Measurements from ENCODE around the gene SACM1L.
"Not testable (repeated sequence)": the region's sequence is repeated elsewhere in the genome, so short reads cannot be mapped to it uniquely, and the experiment has no call there.

Gene SACM1L

GRCh38 chr3:45666757-45667431 is 22.3 kb upstream of the SACM1L start:
- no peak for DNase-seq (ENCODE audit: low read depth, low spot score)

- DNase-seq (ENCODE audit: low read depth, low spot score), result no peak
Measured at GRCh38 chr3:45667569-45667934, 21.6 kb upstream of the SACM1L start.

- DNase-seq (ENCODE audit: low read depth, low spot score), result no peak
Measured at GRCh38 chr3:45670436-45670835, 18.8 kb upstream of the SACM1L start.

GRCh38 chr3:45670991-45671390 is 18.2 kb upstream of the SACM1L start:
- DNase-seq (ENCODE audit: low read depth, low spot score), result no peak

- no peak for DNase-seq (ENCODE audit: low read depth, low spot score)
Measured at GRCh38 chr3:45673273-45673672, 15.9 kb upstream of the SACM1L start.

- DNase-seq (ENCODE audit: low read depth, low spot score), result no peak
Measured at GRCh38 chr3:45676325-45677032, 12.7 kb upstream of the SACM1L start.

GRCh38 chr3:45677033-45677446 is 12.2 kb upstream of the SACM1L start:
- DNase-seq (ENCODE audit: low read depth, low spot score), result no peak

- no peak for DNase-seq (ENCODE audit: low read depth, low spot score)
Measured at GRCh38 chr3:45677841-45678240, 11.4 kb upstream of the SACM1L start.

- no peak for DNase-seq (ENCODE audit: low read depth, low spot score)
Measured at GRCh38 chr3:45679805-45680204, 9.4 kb upstream of the SACM1L start.

GRCh38 chr3:45681221-45681620 is 8.0 kb upstream of the SACM1L start:
- DNase-seq (ENCODE audit: low read depth, low spot score), result no peak

- no peak for DNase-seq (ENCODE audit: low read depth, low spot score)
Measured at GRCh38 chr3:45681846-45682245, 7.3 kb upstream of the SACM1L start.

GRCh38 chr3:45682311-45682710 is 6.9 kb upstream of the SACM1L start:
- DNase-seq (ENCODE audit: low read depth, low spot score), result no peak

- DNase-seq (ENCODE audit: low read depth, low spot score), result no peak
Measured at GRCh38 chr3:45682786-45683185, 6.4 kb upstream of the SACM1L start.

- no peak for DNase-seq (ENCODE audit: low read depth, low spot score)
Measured at GRCh38 chr3:45683417-45684326, 5.5 kb upstream of the SACM1L start.

GRCh38 chr3:45684327-45684892 is 4.8 kb upstream of the SACM1L start:
- DNase-seq (ENCODE audit: low read depth, low spot score), result no peak

GRCh38 chr3:45685722-45686121 is 3.5 kb upstream of the SACM1L start:
- DNase-seq (ENCODE audit: low read depth, low spot score), result not testable (repeated sequence)

- no peak for DNase-seq (ENCODE audit: low read depth, low spot score)
Measured at GRCh38 chr3:45686850-45687249, 2.3 kb upstream of the SACM1L start.

GRCh38 chr3:45687828-45688193 is 1.4 kb upstream of the SACM1L start:
- no peak for DNase-seq (ENCODE audit: low read depth, low spot score)

GRCh38 chr3:45688194-45688881 is 858 bp upstream of the SACM1L start:
- no peak for DNase-seq (ENCODE audit: low read depth, low spot score)

GRCh38 chr3:45689787-45690145 is 570 bp downstream of the SACM1L start:
- no peak for DNase-seq (ENCODE audit: low read depth, low spot score)

- DNase-seq (ENCODE audit: low read depth, low spot score), result no peak
Measured at GRCh38 chr3:45690336-45691035, 1.3 kb downstream of the SACM1L start.

Data from smooth muscle cell of the brain vasculature (primary cell).